Suprapubic skin (tissue), 4 donors: ENCODE data around the gene PPP1R12B. TPM values are rescaled to one million over a fixed set of nuclear protein-coding genes. Genes with fewer than 3 reads are reported as not detected.

ENCODE experiments used
- DNase-seq, 2 donors: peaks; one replicate each; pipeline ENCODE4 v3.0.0-alpha.2; 2019; ENCODE audit warnings: low spot score in 2 of 2
- H3K27ac ChIP-seq: fragments of 200-600 bp; sonication (generic); one replicate; pipeline ENCODE4 v1.5.1; 2019
- H3K27me3 ChIP-seq: fragments of 200-600 bp; sonication (generic); one replicate; pipeline ENCODE4 v1.5.1; 2019
- H3K36me3 ChIP-seq: fragments of 200-600 bp; sonication (generic); one replicate; pipeline ENCODE4 v1.5.1; 2019
- H3K4me1 ChIP-seq: fragments of 200-600 bp; sonication (generic); one replicate; pipeline ENCODE4 v1.5.1; 2019
- H3K4me3 ChIP-seq: fragments of 200-600 bp; sonication (generic); one replicate; pipeline ENCODE4 v1.5.1; 2019; ENCODE audit warnings: mild to moderate bottlenecking
- H3K9me3 ChIP-seq: fragments of 200-600 bp; sonication (generic); one replicate; pipeline ENCODE4 v1.5.1; 2019
- EP300 ChIP-seq: sonication (generic); formaldehyde crosslinking; IDR thresholded peaks from one replicate; pipeline ENCODE4 v1.6.1; 2017; ENCODE audit warnings: antibody characterized with exemption
- POLR2A ChIP-seq, 2 donors: fragments of 450-650 bp; IDR thresholded peaks; one replicate each; pipeline ENCODE4 v1.6.1; 2017; ENCODE audit warnings: antibody characterized with exemption in 2 of 2, mild to moderate bottlenecking in 2 of 2, moderate library complexity in 2 of 2
- POLR2AphosphoS5 ChIP-seq, 3 donors: sonication (generic); formaldehyde crosslinking; IDR thresholded peaks; one replicate each; pipeline ENCODE4 v1.6.1; 2017; ENCODE audit warnings: antibody characterized with exemption in 3 of 3
- WGBS: methylation state at CpG from one replicate; pipeline ENCODE4 v1.1.5; 2018; 5-methylcytosine and 5-hydroxymethylcytosine counted together
- total RNA-seq, 4 donors: library from RNA; depleted of rRNA; stranded (reverse); fragments of >200 nt; gene quantifications; one replicate each; pipeline ENCODE4 v1.1.0, GENCODE V29; 2016
- TF ChIP-seq, protein P1 (sequence below), 2 donors: fragments of 200-600 bp in 1 of 2; fragments of 450-650 bp in 1 of 2; sonication (generic) in 1 of 2; IDR thresholded peaks; one replicate each; pipeline ENCODE4 v1.5.1; 2016 to 2019; ENCODE audit warnings: antibody characterized with exemption in 2 of 2, mild to moderate bottlenecking in 1 of 2, moderate library complexity in 1 of 2

Gene PPP1R12B, protein sequence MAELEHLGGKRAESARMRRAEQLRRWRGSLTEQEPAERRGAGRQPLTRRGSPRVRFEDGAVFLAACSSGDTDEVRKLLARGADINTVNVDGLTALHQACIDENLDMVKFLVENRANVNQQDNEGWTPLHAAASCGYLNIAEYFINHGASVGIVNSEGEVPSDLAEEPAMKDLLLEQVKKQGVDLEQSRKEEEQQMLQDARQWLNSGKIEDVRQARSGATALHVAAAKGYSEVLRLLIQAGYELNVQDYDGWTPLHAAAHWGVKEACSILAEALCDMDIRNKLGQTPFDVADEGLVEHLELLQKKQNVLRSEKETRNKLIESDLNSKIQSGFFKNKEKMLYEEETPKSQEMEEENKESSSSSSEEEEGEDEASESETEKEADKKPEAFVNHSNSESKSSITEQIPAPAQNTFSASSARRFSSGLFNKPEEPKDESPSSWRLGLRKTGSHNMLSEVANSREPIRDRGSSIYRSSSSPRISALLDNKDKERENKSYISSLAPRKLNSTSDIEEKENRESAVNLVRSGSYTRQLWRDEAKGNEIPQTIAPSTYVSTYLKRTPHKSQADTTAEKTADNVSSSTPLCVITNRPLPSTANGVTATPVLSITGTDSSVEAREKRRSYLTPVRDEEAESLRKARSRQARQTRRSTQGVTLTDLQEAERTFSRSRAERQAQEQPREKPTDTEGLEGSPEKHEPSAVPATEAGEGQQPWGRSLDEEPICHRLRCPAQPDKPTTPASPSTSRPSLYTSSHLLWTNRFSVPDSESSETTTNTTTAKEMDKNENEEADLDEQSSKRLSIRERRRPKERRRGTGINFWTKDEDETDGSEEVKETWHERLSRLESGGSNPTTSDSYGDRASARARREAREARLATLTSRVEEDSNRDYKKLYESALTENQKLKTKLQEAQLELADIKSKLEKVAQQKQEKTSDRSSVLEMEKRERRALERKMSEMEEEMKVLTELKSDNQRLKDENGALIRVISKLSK
- total RNA-seq: 10 to 100 TPM; 28.4 to 90.7 (median 30.8) TPM

DNA sequence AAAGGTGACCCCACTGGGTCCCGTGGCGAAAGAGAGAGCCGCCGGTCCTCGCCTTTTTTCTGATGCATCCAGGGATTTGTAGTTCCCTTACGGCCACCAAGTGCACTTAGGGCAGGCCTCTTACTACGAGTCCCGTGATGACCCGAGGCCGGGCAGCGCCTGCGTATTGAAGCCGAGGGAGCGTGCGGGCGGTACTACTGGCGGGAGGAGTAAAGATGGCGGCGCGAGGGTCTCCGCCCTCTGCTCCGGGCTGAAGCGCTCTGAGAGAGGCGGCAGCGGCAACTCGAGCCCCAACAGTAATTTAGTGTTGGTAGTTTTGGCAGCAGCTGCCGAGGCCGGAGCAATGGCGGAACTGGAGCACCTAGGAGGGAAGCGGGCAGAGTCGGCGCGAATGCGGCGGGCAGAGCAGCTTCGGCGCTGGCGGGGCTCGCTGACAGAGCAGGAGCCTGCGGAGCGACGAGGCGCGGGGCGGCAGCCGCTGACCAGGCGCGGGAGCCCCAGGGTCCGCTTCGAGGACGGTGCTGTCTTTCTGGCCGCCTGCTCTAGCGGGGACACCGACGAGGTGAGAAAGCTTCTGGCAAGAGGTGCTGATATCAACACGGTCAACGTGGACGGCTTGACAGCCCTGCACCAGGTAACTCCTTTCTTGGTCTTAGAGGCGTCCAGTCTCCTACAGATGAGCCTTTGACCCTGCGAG, at the start of gene PPP1R12B:
TSS of gene PPP1R12B (plus strand) at position 191 of the 697 bp plus-strand sequence. CDS start at position 344, 153 bp downstream.
- peak in 2 of 3 donors; percentile 61 to 76 for TF ChIP-seq POLR2AphosphoS5 (IDR thresholded peaks at IDR 0.05)
- TF ChIP-seq POLR2A (IDR thresholded peaks at IDR 0.05): peak in 1 of 2 donors; percentile 45
- TF ChIP-seq, protein P1, sequence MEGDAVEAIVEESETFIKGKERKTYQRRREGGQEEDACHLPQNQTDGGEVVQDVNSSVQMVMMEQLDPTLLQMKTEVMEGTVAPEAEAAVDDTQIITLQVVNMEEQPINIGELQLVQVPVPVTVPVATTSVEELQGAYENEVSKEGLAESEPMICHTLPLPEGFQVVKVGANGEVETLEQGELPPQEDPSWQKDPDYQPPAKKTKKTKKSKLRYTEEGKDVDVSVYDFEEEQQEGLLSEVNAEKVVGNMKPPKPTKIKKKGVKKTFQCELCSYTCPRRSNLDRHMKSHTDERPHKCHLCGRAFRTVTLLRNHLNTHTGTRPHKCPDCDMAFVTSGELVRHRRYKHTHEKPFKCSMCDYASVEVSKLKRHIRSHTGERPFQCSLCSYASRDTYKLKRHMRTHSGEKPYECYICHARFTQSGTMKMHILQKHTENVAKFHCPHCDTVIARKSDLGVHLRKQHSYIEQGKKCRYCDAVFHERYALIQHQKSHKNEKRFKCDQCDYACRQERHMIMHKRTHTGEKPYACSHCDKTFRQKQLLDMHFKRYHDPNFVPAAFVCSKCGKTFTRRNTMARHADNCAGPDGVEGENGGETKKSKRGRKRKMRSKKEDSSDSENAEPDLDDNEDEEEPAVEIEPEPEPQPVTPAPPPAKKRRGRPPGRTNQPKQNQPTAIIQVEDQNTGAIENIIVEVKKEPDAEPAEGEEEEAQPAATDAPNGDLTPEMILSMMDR (IDR thresholded peaks at IDR 0.05): no peak
- no peak for TF ChIP-seq EP300
- WGBS: 1% methylated on average over 11 of the region's 60 CpGs
- DNase-seq: peak; percentile 99

DNA sequence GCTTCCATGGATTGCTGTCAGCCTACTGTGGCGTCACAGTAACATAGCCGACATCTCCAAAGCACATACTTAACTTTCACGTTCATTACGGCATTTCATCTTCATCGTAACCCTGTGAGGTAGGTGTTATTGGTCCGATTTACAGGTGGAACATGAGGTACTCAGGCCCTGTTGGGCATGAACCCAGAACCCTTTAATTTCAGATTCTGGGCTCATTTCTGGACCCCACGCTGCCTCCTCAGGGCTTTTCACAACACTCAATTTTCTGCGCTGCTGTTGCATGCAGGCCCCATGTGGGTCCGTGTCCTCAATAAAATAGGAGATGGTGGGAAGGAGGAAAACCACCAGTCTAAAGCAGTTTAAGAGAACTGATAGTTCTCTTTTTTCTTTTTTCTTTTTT, 46.3 kb upstream of the PPP1R12B start:
- peaks cover 4% of the 10 kb centered on the region for H3K27me3 ChIP-seq
- H3K4me3 ChIP-seq: no peak overlapping the region
- H3K4me1 ChIP-seq: no peaks in the 10 kb centered on the region
- no peak for DNase-seq
- H3K27ac ChIP-seq: no peak overlapping the region
- H3K9me3 ChIP-seq: no peaks in the 10 kb centered on the region
- TF ChIP-seq EP300 (no peak), POLR2A (IDR thresholded peaks at IDR 0.05) (no peak), POLR2AphosphoS5 (IDR thresholded peaks at IDR 0.05) (no peak)
- TF ChIP-seq, protein P1 (IDR thresholded peaks at IDR 0.05): no peak
- H3K36me3 ChIP-seq: no peaks in the 10 kb centered on the region
- WGBS: 96% methylated on average over 9 of the region's 9 CpGs

More for the DNA sequence above, at the start of gene PPP1R12B:
- Histone ChIP-seq H3K27ac (peak within 1 kb of the TSS; percentile 90), H3K4me3 (peak within 1 kb of the TSS; percentile 99), H3K9me3 (no peaks in the 10 kb centered on the region), H3K27me3 (no peaks in the 10 kb centered on the region), H3K4me1 (peaks cover 12% of the 10 kb centered on the region), H3K36me3 (no peaks in the 10 kb centered on the region)

DNA sequence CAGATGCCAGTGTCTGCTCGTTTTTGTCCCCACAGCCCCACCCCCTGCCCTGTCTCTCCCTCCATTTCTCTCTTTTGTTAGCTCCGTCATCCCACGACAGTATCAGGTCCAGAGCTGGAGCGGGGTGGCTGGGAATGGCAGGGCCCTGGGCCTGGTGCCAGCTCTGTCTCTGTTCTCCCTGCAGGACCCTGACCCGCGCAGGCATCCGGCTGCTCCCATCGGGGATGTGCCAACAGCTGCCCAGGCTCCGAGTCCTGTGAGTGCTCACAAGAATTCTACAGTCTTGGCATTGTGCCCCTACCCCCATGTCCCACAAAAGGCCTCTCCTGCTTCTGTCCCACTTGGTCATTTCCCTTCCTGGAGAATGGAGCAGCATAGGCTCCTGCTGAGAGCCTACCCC, 44.1 kb upstream of the PPP1R12B start:
- Histone ChIP-seq H3K27me3 (peaks cover 4% of the 10 kb centered on the region), H3K9me3 (no peaks in the 10 kb centered on the region), H3K27ac (no peak overlapping the region), H3K4me3 (no peak overlapping the region), H3K4me1 (no peaks in the 10 kb centered on the region), H3K36me3 (no peaks in the 10 kb centered on the region)
- DNase-seq: no peak
- TF ChIP-seq, protein P1 (IDR thresholded peaks at IDR 0.05): no peak
- no peak for TF ChIP-seq POLR2A (IDR thresholded peaks at IDR 0.05)
- TF ChIP-seq POLR2AphosphoS5 (IDR thresholded peaks at IDR 0.05): no peak
- TF ChIP-seq EP300: no peak
- WGBS: 78% methylated on average over 6 of the region's 9 CpGs

DNA sequence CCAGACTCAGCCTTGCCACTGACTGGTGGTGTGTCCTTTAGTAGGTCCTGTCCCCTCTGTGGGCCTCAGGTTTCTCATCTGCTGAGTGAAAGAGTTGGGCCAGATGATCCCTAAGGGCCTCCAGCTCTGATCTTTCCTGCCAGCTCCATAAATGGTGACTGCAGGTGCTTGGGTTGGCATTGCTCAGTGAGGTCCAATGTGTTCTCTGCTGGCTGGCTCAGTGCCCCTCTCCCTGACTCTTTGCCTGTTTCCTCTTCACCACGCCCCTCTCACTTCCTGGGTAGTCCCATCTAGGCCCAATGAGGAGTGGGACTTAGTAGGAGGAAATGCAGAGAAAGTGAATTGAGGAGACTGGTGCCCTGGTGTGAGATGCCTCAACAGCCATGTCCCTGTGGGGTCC, 43.3 kb upstream of the PPP1R12B start:
- TF ChIP-seq POLR2AphosphoS5 (IDR thresholded peaks at IDR 0.05): no peak
- no peak for TF ChIP-seq POLR2A (IDR thresholded peaks at IDR 0.05)
- no peak for TF ChIP-seq EP300
- TF ChIP-seq, protein P1 (IDR thresholded peaks at IDR 0.05): no peak
- no peak overlapping the region for H3K27ac ChIP-seq
- no peaks in the 10 kb centered on the region for H3K4me1 ChIP-seq
- DNase-seq: no peak
- H3K9me3 ChIP-seq: no peaks in the 10 kb centered on the region
- H3K4me3 ChIP-seq: no peak overlapping the region
- no peaks in the 10 kb centered on the region for H3K36me3 ChIP-seq
- H3K27me3 ChIP-seq: peaks cover 4% of the 10 kb centered on the region
- 82% methylated on average over 1 of the region's 1 CpG for WGBS
